ENCODE results near the gene CUEDC2.

CUEDC2 gene

GRCh38 chr10:102410429-102411073 is 21.8 kb downstream of the CUEDC2 start:
- DNase-seq (ENCODE audit: extremely low spot score): no peak
- no peak for TF ChIP-seq CTCF (IDR thresholded peaks at IDR 0.05; ENCODE audit: control extremely low read depth, extremely low read depth, low read depth, missing control alignments)
- ChIA-PET POLR2A (no interaction called here), CTCF (interaction anchor here (0.8 to 5.5 kb wide), 11 partner anchors 11 to 181 kb away, joined by 3 to 61 read pairs (median 4); partner anchors contain the start of genes C10orf95 and FBXL15)

- CTCF ChIA-PET: interaction anchor here (0.8 to 5.5 kb wide), 12 partner anchors 11 to 180 kb away, joined by 3 to 61 read pairs (median 4); partner anchors contain the start of genes C10orf95 and FBXL15
- no peak for TF ChIP-seq CTCF (IDR thresholded peaks at IDR 0.05; ENCODE audit: control extremely low read depth, extremely low read depth, low read depth, missing control alignments)
- POLR2A ChIA-PET: no interaction called here
- no peak for DNase-seq (ENCODE audit: extremely low spot score)
Observed at GRCh38 chr10:102409604-102410428, 22.6 kb downstream of the CUEDC2 start.

DNA sequence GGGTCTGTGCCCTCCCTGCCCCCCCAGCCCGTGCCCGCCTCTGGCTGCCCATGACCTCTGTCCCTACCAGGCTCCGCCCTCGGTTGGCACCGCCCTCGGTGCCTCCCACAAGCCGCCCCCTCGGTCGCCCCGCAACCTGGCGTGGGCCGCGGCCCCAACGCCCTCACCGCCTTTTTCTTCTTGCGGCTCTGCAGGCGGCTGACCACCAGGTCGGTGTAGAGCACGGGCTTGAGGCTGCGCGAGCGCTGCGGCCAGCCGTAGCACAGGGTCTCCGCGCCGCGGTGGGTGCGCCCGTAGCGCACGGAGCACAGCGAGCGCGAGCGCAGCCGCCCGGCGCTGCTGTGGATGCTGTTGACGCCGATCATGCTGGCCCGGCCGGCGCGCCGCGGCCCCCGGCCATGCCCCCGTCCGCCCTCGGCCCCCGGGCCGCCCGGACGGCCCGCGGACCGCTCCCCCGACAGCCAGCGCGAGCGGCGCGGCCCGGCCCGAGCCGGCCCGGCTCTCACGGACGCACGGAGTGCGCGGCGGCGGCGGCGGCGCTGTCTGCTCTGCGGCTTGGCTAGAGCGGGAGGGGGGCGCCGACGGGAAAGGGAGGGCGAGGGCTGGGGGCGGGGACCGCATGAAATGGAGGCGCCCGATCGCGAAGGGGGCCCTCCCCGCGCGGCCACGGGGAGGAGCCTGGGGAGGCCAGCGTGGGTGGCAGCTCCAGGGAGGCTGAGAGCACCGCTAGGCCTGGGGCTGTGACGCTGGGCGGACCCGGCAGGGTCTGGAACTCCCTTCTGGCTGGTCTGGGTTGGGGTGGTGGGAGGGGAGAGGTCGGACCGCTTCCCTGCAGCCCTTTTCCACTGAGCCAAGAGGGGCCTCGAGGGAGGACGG is 23.4 kb downstream of the CUEDC2 start:
- ChIA-PET POLR2A (no interaction called here), CTCF (interaction anchor here (0.8 to 5.5 kb wide), 9 partner anchors 10 to 179 kb away, joined by 3 to 61 read pairs (median 5); partner anchors contain the start of gene FBXL15)
- no peak for TF ChIP-seq CTCF (IDR thresholded peaks at IDR 0.05; ENCODE audit: control extremely low read depth, extremely low read depth, low read depth, missing control alignments)
- DNase-seq (ENCODE audit: extremely low spot score): peak; percentile 75

DNA sequence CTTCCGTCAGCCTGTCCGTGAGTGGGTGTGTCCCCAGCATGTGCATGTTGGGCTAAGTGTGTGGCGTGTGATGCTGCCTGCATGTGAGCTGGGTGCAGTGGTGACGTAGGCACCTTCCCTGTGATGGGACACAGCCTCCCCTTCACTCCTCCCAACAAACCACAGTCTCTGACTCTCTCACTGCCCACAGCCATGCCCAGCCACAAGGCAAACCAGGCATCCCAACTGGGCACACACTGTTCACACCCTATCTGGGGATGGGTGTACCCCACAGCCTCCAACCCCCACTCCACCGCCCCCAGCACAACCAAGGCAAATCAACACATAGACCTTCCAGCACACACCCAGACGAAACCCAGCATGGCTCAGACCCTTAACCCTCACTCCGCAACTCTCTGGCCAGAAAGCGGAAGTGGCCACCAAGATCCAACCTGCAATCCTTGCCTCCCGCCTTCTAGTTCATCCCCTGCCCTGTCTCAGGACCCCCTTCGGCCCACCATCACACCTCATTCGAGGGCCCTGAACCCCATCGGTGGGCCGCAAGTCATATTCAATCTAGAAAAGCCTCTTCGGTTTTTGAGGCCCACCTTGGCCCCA is 24.1 kb downstream of the CUEDC2 start:
- DNase-seq (ENCODE audit: extremely low spot score): no peak
- no peak for TF ChIP-seq CTCF (IDR thresholded peaks at IDR 0.05; ENCODE audit: control extremely low read depth, extremely low read depth, low read depth, missing control alignments)
- CTCF ChIA-PET: interaction anchor here (1.7 to 6.6 kb wide), 3 partner anchors 9 to 15 kb away, joined by 8 to 65 read pairs (median 41); partner anchors contain the start of genes FBXL15 and NFKB2
- POLR2A ChIA-PET: no interaction called here

DNA sequence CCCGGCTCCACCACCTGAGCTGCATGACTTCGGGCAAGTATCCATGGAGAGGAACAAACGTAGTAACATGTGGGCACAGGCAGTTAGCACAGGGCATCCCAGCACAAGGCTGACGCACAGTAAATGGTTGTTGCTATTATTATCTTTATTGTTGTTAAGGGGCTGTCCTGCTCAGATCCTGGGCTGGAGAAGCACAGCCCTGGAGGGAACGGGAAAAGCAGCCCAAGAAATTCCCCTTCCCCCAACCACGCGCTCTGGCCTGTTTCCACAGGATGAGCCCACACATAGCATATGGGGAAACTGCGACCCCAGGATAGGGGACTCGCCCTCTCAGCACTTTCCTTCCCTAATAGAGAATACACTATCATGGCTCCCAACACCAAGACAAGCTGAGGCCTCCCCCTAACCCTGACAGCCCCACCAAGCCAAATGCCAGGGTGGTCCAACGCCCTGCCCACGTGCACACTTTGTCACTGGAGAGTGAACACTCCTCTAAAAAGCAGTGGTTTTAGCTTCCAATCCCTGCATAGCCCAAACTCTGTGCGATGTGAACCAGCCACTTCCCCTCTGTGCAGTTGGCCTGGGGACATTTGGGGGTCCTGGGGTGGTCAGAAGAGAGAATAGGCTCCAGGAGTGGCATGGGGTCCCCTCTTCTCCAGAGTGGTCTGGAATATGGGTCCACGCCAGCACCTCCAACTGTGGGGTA is 24.8 kb downstream of the CUEDC2 start:
- TF ChIP-seq CTCF (IDR thresholded peaks at IDR 0.05; ENCODE audit: control extremely low read depth, extremely low read depth, low read depth, missing control alignments): no peak
- POLR2A ChIA-PET: no interaction called here
- DNase-seq (ENCODE audit: extremely low spot score): no peak
- CTCF ChIA-PET: interaction anchor here (1.7 to 6.6 kb wide), 4 partner anchors 8 to 178 kb away, joined by 8 to 88 read pairs (median 53); partner anchors contain the start of genes ELOVL3, FBXL15 and NFKB2

Measured in GM10248 (cell line).